NCI-H446 (cell line): ENCODE results near the gene KCNH1.

Source experiments
- DNase-seq, 2 experiments: peaks; one replicate each; lab custom pipeline; 2025; lab: John Stamatoyannopoulos, UW

The KCNH1 gene

DNA sequence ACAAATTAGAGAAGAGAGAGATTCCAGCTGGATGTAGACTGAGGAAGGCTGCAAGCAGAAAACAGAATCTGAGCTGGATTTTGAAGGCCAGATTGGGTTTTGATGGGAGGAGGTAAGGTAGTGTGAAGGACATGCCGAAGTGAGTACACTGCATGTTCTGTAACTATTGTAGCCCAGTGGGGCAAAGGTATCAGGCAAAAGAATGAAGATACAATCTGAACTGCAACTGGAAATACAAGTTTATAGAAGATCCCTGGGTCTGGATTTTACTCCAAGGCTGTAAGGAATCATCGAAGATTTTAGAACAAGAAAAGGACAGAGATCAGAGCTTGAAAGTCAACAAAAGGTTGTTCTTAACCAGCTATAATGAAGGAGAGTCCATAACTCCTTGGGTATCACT is 382.0 kb downstream of the KCNH1 start:
- DNase-seq = no peak

DNA sequence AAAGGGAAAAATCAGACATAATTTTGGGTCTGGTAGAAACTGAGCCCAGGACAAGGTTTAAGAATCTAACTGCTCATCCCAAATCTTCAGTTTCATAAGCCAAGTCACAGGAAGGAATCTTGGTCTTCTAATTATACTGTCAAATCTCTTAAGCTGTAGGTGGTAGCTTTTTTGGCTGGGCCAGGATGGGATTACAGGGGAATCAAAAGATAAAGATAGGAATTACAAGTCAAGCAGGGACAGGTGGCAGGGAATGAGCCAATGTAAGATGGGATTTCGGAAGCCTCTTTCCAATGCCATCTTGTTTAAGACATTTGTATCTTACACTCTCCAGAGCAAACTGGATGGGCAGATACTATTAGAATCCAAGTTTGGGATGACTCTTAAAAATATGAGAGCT is 383.5 kb downstream of the KCNH1 start:
- no peak for DNase-seq

DNA sequence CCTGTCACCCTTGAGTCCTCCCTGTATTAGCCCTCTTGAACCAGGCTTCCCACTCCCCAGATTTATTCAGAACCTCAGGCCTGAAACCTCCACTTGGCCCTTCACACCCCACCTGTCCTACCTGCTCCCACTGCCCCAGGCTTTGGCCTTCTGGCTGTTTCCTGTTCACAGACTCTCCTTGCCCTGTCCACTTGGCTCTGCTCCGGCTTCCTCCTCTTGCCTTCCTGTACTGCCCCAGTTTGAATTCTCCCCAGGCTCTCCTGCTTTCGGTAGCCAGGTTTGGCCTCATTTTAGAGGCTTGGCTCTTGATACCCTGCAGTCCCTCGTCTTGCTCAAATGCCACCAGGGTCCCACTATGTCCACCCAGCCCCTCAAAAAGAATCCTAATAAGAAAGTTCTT is 385.2 kb downstream of the KCNH1 start:
- no peak for DNase-seq

DNA sequence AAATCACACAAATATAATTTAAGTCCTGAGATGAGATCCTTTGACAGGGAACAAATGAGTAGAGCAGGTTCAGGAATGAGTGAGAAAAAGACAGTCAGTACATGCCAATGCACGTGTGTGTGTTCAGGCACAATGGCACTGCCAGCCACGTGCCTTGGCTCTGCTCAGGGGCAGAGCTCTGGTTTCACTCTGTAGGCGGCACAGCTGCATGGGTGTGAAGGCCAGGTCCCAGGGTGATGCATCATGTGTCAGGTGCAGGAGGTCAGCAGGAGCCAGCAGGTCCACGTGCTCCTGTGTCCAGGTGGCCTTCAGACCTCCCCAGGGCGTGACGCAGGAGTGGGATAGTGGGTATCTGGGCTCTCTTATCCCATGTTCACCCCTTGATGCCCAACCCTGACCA is 386.1 kb downstream of the KCNH1 start:
- no peak for DNase-seq

DNA sequence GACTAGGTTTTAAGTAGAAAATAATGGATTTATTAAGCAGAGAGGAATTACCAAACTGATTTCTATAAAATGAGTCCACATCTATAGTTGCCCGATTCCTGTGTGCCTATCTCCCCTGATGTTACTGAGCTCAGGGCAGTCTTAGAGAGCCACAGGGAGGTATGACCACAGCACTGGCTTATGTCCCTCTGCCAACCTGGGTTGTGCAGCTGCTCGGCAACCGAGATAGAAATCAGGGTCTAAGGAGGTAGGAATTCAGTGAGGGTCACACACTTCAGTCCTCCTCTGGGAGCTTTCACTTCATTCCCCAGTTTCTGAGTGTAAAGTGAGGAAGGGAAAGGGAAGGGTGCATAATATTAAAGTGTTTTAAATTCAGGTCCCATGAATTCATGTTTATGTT is 386.8 kb downstream of the KCNH1 start:
- DNase-seq = no peak

DNA sequence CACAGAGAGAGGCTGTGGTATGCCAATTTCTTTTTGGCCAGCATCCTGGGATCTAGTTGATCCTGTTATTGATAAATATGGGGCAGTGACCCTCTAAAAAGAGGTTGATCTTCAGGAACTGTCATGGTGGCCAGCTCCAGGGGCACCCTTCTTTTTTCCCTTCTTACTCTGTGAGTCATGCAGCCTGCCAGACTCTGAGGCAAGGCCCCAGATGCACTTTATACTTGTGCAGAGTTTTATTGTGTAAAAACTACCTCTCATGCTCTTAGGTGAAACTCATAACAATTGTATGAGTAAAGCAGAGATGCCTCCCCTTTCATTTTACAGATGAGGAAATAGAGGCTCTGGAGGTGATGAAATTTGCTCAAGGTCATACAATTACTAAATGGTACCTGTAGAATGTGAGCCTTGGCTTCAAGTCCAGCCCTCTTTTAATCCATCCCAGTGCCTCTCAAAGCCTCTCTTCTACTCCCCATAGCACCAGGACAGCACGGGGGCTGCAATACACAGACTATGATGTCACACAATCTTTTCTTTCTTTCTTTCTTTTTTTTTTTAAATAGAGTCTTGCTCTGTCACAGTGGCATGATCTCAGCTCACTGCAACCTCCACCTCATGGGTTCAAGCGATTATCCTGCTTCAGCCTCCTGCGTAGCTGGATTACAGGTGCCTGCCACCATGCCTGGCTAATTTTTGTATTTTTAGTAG is 387.8 kb downstream of the KCNH1 start:
- no peak for DNase-seq

DNA sequence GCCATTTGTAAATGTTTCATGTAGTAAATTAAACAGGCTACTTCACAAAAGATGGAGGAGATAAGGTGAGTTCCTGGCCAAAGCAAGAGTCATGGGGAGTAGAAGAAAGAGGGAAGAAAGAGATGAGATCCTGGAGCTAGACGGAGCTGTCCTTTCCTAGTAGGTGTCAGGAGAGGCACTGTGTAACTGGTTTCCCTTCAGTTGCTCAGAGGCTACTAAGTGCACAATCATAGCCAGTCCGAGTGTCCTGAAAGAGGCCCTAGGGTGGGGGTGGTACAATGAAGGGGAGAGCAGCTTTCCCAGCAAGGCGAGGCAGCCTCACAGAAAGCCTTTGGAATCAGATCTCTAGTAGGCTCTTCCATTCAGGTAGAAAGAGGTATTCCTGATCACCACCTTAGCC is 390.9 kb downstream of the KCNH1 start:
- no peak for DNase-seq

DNA sequence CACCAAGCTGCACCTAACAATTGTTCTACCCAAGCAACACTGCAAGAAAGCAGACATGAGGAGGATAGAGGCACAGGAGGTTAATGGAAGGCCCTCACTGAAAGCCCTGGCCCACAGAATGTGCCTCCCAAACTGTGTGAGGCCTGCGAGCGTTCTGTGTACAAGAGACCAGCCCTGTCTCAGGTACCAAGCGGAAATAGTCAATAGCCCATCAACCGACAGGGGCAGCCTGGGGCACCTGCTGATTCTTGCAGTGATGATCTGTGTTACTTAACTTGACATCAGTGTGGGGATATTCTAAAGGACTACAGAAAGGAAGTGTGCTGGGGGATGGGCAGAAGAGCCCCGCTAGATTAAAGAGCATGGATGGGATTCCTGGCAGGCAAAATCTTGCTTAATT is 392.4 kb downstream of the KCNH1 start:
- DNase-seq = no peak

DNA sequence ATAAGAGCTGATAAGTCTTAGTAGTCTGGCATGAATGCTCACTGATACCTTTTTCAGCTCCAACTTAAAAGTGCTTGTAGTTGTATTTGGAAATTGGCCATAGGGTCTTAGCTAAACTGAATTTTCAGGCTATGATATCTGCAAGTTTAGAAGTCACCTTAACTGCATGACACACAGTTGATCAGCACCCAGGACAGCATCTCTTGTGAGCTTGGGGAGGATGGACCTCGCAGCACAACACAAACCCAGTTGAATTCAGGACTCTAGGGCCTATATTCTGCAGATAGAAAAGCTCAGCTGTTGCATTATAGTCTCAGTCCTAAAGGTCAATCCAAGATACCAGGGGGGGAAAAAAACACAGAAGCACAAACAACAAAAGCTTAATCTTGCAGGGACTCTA is 394.3 kb downstream of the KCNH1 start:
- DNase-seq = no peak

DNA sequence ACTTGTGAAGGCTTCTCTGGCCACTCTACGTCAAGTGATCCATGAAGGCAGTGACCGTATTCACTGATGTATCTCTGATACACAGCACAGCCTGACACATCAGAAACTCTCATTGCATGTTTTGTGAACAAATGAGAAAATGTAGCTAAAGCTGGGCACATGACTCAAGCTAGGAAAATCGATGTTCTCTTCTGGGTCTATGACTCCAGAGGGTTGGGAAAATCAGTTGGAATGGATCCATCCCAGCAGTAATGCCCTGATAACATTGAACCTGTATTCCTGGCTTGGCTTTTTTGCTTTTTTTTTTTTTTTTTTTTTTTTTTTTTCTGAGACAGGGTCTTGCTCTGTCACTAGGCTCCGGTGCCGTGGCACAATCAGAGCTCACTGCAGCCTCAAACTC is 395.7 kb downstream of the KCNH1 start:
- DNase-seq = no peak

DNA sequence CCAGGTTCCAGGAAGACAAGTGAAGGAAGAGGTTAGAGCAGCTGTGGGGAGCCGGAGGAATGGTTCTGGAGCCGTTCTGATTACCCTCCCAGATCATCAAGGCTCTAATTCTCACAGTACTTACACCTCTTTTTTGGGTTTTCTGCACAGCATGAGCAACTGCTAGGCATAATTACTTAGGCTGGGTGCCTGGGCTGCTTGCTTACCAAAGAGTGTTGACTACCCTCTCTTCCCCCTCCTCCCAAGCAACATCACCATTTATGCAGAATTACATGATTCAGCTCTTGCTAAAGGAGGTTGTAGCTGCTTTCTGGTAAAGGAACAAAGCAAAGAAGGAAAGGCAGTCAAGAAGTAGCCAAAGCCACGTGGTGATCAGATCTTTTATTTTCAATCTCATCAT is 397.2 kb downstream of the KCNH1 start:
- no peak for DNase-seq

DNA sequence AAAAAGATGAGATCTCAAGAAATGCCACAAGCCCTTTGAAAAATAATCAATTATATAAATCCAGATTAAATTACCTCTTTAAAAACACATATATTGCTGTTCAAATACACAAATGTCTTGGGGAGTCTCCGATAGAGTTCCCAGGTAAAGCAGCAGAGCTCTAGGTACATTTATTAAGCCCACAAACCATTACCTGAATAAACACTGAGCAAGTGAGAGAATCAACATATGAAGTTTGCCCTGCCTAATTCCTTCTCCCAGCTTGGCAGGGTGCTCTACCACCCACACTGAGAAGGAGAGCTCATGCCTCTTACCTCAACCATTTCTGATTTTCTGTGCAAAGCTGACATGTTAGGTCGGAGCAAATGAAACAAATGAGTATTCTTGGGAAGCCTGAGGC is 402.4 kb downstream of the KCNH1 start:
- no peak for DNase-seq

DNA sequence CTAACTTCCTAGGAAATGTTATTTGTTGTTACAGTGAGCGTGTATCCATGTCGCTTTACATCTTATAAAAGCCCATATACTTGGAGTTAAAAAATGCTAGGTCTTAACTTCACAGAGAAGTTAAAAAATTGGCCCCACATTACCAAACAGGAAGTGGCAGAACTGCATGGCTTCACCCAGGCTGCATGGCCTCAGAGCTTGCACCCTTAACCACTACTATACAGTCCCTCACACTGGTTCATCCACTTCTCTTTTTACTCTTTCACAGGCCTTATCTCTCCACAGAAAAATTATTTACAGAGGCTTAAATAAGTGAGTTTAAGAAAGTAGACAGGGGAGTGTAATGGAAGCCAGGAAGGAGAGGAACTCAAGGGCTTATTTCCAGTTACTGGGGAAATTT is 402.8 kb downstream of the KCNH1 start:
- no peak for DNase-seq

DNA sequence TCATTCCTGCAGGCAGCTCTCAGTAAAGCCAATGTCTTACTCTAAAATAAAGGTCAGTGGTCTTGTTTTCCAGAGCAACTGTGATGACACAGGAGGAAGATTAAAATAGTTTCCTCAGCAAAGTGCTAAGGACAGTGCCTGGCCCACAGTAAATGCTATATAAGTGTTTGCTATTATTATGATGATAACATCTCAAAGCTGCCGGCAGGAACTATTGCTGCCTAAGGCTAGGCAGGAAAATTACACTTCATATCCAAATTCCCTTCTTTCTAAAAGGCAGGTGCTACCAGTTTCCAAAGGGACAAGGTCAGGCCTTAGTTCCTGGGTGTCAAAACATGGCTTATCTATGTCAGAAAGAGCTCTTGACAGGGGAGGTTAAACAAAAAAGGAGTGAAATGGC is 403.9 kb downstream of the KCNH1 start:
- no peak for DNase-seq

DNA sequence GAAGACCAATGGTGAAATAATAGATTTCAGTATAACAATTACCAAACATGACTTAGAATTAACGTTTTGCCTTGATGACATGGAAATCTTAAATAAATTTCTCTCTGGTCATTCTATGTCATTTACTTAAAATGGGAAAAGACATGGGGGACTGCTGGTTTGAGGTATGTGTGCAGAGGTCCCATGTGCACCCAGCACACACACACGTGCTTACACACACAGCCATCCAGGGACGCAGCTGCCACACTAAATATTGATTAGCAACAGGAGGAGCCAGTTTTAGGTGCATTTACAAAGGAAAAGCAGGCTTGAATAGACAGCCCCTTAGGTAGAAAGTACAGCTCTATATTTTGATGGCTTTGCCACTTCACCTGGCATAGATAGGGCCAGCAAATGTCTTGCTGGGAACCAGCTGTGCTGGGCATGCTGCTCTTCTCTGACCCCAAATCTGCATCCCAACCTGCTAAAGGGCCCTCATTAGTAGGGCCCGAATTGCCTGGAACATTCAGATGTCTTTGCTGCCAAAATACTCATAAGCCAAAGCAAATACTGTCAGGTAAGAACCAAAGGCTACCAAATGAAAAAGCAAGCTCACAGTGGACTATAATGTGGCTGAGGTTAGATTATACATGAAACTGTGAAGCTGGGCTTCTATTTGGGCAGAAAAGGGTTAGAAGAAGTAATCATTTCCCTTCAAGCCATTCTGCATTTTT is 405.4 kb downstream of the KCNH1 start:
- DNase-seq = no peak

DNA sequence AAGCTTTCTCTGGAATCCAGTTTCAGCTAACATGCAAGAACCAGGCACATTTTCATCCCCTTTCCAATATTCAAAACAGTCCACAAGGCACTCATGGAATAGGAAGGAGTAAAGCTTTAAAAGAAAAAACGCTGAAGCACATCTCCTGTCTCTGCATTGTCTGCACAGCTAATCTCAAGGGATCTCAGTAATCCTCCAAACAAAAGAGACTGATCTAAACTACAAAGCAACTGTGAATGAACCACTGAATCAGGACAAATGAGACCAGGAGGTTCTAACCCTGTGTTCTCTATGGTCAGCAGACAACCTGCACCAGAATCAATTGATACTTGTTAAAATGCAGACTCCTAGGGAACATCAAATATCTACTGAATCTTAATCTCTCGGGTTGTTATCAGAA is 406.2 kb downstream of the KCNH1 start:
- no peak for DNase-seq

DNA sequence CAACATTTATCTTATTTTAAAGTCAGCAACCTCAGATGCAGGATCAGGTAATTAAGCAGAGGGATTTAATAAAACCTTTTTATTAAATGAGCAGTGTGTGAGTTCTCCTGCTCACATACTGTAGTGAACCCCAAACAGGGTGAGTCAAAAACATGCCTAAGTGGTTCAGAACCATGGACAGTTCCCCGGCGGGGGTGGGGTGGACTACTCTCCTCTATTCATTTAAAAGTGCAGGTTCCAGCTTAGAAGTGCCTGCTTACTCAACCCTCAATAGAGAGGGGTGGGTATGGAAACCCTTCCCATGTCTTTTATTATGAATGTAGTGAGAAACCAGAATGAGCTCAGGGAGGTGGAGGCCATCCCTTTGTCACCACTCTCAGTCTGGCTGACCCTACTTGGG is 407.3 kb downstream of the KCNH1 start:
- DNase-seq = no peak

DNA sequence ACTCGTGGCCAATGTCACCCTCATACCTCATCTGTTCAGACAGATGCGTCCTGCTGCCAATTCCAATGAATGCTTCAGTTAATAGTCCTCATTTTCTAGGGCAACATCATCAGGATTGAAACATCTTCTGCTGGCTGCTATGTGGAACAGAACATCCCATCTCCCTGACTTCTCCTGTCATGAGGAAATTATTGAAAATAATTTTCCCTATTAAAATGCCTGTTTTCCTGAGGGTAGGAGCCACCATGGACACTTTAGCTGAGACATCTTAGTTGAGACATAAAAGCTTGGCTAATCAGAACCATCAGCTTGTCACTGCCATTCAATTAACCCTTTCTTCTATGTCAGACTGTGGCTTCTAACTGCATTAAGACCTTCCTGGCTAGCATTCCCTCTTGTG is 409.2 kb downstream of the KCNH1 start:
- no peak for DNase-seq

DNA sequence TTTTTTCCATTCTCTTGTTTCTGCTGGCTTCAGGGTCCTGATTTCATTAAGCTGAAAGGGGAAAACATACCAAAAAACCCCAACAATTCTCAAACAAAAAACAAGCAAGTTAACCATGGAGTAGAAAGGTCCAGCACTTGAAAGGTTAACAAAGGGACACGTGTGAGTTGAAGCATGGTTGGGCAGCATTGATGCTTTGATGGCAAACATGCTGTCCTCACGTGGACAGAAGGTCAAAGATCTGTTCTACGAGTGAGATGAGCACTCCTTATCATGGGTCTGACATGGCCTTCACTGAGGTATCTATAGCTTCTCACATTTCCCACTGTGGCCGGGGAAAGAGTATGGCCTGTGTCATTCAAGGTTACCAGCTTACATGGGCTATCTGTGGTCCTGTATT is 410.3 kb downstream of the KCNH1 start:
- no peak for DNase-seq

DNA sequence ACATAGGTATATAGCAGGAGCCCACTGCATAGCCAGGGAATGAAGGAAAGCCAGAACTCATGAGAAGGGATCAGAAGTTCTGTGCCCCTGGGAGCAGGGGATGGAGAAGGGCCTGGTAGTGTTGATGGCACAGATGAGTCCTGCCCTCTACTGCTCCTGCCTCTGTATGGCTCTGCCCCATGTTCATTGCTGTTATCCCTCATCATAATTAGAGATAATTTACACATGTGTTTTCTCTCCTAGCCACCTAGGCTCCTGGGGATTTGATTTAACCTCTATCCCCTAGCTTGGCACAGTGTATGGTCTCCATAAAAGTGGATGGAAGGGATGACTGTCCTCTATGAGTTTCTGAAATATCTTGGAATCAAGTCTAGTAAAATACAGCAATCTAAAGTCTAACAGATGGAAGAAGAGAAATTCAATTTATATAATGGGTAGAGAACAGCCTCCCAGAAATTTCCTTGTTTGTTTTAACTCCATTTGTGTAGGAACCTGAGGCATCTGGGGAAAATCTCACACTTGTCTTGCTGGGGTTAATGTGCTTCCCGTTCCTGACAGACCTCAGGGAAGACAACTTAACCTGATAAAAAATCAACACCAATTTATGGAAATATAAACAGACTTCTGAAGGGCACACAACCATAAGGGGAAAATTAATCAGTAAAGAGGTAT is 411.4 kb downstream of the KCNH1 start:
- no peak for DNase-seq

DNA sequence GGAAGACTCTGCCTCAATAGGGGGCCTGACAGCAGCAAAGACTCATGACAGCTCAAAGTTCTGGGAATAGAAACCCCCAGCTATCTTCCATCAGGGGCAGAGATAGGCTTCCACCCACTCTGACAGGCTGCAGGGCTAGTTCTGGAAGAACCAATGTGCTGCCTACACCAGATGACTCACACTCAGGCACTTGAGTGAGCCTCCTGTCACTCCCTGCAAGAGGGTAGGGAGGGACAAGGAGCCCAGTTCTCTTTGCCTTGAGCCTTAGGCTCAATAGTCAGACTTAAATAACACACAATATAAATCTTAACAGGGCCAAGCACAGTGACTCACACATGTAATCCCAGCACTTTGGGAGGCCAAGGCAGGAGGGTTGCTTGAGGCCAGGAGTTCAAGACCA is 418.9 kb downstream of the KCNH1 start:
- DNase-seq = no peak

DNA sequence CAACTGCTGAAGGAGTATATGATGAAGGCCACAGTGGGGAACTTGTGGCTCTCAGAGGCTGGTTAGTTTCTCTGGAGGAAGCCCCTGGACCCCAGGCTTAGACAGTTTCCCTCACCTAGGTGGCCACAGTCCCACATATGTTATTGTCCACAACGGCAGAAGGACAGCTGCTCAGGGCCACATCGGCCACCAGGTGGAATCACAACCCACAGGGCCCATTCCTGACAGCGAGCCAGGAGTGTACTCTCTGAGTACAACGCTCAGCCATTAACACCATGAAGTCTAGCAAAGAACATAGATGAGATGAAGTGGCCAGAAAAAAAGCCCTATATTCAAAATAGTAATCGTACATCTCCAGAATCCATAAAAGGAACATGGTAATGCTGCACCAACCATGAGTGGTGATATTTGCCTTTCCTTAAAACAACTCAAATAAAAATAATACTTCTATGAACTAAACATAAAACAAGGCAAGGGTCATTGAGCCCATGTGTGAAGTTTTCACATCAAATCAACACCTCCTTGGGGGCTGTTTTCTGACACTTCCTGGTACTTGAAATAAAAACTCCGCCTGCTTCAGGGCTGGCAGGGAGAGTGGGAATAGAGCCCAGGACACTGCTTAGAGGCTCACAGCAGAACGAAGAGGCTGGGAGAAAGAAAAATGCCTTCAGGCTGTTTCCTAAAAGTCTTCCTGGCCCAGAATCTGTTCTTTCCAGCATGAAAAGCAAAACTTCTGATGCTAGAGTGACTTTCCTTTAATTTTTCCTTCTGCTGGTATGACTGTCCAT is 421.9 kb downstream of the KCNH1 start:
- no peak for DNase-seq

DNA sequence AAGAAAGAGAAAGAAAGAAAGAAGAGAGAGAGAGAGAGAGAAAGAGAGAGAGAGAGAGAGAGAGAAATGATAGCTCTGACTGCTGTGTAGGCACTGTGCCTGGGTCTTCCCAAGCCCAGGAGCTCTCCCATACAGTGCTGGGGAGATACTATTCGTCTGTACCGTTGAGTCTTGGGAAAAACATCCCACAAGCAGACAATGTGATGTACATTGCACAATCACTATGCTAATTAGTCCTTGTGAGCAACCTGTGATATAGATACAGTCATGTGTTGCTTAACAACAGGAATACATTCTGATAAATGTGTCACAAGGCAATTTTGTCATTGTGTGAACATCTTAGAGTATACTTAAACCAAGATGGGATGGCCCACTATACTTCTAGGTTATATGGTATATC is 424.2 kb downstream of the KCNH1 start:
- no peak for DNase-seq
